8988T (cell line): Measurements from ENCODE around the gene CGB3.
"Not testable (repeated sequence)": the region's sequence is repeated elsewhere in the genome, so short reads cannot be mapped to it uniquely, and the experiment has no call there.

Experiments used
- DNase-seq: peaks from one replicate; pipeline ENCODE4 v3.0.0; 2011

CGB3 gene

GRCh38 chr19:49042177-49042576 is 18.0 kb upstream of the CGB3 start:
- no peak for DNase-seq

GRCh38 chr19:49039736-49040135 is 15.6 kb upstream of the CGB3 start:
- DNase-seq: not testable (repeated sequence)

GRCh38 chr19:49038557-49039276 is 14.6 kb upstream of the CGB3 start:
- not testable (repeated sequence) for DNase-seq

DNA sequence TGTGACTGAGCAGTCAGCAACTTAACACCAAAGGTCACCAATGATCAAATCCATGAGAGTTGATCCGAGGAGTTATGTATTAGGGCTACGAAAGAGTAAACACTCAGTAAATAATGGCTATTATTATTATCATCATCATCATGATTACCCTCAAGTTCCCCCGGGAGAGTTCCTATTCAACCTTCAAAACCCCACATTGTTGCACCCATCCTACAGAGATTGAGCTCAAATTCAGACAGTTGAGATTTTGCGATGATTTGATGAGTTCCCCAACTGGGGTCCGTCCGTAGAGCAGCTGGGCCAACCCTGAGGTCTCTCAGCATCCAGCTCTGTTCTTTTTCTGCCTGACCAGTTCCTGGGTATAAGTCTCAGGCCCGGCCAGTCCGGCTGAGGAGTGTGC is 14.0 kb upstream of the CGB3 start:
- DNase-seq: not testable (repeated sequence)

- DNase-seq: not testable (repeated sequence)
Observed at GRCh38 chr19:49036815-49037214, 12.7 kb upstream of the CGB3 start, which contains the start of gene CGB1. Gene CGB1, minus strand, starts transcription at chr19:49036895. Its CDS starts 184 bp downstream, at chr19:49036711.

DNA sequence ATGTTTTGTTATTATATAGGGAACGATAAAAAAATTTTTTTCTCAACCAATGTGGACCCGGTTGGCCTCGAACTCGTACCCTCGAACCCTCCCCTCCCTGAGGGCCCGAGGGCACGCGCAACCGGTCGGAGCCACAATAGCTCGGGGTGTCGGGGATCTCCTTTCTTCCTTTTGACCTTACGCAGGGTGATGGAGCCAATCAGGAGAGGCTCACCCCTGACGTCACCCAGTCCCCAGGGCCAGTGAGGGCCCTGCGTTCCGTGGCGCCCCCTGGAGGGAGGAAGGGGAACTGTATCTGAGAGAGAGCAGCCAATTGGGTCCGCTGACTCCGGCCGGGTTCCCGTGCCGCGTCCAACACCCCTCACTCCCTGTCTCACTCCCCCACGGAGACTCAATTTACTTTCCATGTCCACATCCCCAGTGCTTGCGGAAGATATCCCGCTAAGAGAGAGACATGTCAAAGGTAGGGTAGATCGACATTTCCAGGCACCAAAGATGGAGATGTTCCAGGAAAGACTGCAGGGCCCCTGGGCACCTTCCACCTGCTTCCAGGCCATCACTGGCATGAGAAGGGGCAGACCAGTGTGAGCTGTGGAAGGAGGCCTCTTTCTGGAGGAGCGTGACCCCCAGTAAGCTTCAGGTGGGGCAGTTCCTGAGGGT is 7.6 kb upstream of the CGB3 start, which contains the start of gene CGB2:
Gene CGB2 (plus strand): TSS at position 249 of the 660 bp plus-strand sequence. CDS start 206 bp downstream, at position 455.
- not testable (repeated sequence) for DNase-seq

DNA sequence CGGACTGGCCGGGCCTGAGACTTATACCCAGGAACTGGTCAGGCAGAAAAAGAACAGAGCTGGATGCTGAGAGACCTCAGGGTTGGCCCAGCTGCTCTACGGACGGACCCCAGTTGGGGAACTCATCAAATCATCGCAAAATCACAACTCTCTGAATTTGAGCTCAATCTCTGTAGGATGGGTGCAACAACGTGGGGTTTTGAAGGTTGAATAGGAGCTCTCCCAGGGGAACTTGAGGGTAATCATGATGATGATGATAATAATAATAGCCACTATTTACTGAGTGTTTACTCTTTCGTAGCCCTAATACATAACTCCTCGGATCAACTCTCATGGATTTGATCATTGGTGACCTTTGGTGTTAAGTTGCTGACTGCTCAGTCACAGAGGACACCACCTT is 6.2 kb upstream of the CGB3 start:
- DNase-seq: not testable (repeated sequence)

DNA sequence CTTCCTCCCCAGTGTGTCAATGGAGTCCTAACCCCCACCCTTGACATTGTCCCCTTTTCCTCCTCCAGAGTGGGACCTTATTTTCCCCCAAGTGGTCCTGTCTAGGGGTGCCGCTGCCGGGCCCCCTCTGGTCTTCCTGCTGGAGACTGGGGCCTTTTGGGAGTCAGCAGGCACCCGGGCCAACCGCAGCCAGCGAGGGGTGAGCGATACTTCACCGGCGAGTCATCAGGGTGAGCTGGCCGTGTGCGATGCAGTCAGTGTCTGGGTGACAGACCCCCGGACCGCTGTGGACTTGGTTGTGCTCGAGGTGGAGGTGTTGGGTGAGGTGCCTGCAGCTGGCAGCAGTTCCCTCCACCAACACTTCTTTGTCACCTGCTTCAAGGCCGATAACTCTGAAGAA is 5.6 kb upstream of the CGB3 start:
- DNase-seq: not testable (repeated sequence)

- DNase-seq: not testable (repeated sequence)
Observed at GRCh38 chr19:49028686-49029085, 4.6 kb upstream of the CGB3 start.

DNA sequence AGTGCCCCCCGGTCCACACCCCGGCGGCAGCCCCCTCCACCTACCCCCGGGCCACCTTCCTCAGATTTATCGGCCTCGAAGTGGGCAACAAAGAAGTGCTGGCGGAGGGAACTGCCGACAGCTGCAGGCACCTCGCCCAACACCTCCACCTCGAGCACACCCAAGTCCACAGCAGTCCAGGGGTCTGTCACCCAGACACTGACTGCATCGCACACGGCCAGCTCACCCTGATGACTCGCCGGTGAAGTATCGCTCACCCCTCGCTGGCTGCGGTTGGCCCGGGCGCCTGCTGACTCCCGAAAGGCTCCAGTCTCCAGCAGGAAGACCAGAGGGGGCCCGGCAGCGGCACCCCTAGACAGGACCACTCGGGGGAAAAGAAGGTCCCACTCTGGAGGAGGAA is 1.5 kb upstream of the CGB3 start:
- not testable (repeated sequence) for DNase-seq

DNA sequence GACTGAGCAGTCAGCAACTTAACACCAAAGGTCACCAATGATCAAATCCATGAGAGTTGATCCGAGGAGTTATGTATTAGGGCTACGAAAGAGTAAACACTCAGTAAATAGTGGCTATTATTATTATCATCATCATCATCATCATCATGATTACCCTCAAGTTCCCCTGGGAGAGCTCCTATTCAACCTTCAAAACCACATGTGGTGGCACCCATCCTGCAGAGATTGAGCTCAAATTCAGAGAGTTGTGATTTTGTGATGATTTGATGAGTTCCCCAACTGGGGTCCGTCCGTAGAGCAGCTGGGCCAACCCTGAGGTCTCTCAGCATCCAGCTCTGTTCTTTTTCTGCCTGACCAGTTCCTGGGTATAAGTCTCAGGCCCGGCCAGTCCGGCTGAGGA is 955 bp upstream of the CGB3 start:
- not testable (repeated sequence) for DNase-seq

DNA sequence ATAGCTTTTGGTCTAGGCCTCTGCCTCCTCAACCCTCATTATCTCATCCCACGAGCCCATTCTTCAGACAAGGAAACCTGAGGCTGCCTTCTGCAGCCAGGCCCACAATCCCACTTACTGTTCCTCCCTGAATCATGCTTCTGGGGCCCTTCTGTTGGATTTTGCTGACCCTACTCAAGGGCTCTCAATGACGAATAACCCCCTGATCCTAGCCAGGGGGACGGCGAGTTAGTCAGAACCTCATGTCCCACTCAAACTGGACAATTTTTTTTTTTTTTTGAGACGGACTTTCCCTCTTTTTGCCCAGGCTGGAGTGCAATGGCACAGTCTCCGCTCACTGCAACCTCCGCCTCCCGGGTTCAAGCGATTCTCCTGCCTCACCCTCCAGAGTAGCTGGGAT is 2.0 kb downstream of the CGB3 start:
- DNase-seq: no peak

GRCh38 chr19:49020931-49021895 is 2.9 kb downstream of the CGB3 start:
- DNase-seq: no peak

DNA sequence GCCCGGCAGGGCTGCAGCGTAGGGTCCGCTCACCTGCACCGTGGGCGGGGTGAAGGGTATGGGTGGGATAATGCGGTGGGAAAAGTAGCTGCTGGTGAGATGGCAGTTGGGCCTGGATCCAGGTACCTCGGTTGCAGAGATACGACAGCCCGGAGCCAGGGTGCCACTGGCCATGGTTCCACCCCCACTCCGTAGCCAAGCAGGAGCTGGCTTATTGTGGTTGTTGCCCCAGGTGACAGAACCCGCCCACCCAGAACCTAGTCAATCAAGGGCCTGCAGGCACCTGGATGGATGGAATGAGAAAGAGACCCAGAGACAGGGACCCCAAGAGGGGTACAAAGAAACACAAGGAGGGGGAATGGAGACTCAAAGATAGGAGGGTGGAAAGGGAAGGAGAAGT is 3.8 kb downstream of the CGB3 start:
- DNase-seq: no peak

- DNase-seq: no peak
Observed at GRCh38 chr19:49019242-49019932, 4.7 kb downstream of the CGB3 start.

DNA sequence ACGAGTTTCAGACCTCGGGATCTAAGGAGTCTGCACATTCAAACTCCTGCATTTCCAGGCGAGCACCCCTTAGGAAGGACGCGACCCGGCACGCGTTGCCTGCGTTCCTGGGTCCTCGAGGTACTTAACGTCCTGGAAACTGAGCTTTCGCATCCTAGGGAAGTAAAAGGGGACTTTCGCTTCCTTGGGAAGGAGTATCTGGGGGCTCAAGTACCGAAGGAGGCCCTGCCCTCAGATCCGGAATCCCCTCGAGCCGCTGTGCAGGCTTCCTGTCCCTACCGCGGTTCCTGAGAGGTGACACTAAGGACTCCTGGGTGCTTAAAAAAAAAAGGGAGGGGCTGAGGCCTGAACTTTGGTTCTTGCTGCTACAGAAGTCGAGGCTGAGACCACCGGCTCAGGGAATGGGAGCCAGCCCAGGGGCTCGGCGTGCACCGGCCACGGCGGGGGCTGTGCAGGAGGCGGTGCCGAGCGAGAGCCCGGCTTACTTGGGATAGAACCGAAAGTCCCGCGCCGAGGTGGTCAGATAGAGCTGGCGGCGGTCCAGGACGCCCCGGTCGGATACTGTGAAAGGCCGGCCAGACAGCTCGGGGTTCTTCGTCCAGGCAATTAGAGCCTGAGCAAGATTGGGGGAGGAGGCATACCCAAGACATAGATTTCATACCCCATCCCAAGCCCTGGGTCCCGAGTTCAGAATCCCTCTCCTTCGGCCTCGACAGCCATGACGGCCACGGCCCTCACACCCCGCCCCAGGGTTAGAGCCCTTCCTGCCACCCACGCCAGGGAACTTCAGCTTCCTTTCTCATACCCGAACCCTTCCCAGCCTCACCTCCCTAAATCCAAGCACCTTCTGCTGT is 5.5 kb downstream of the CGB3 start:
- DNase-seq: not testable (repeated sequence)

DNA sequence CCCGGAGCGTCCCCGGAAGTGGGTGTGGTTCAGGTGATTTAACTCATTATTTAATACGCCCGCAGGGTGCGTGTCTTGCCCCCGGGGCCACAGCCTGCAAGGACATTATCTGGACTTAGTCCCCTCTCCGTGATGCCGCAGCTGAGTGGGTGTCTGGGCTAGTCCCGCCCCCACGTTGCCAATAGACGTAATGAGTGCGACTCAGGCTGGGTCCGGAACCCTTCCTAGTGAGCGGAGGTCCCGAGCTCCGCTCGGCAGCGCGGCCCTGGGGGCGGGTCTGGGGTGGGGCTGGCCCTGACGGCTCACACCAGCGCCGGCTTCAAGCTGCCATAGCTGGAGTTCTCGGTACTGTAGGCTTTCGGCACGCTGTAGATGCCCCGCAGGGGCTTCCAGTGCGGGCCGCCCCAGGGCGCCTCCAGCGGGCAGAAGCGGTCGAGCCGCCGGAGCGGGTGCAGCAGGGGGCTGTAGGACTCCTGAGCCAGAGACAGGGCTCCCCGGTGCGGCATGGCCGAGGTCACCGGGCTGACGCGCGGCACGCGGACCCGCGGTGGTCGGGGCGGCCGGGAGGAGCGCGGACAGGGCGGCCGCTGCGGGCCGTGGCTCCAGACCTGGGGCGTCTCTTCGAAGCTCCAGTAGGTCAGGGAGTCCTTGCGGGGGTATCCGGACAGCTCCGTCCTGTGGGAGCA is 6.3 kb downstream of the CGB3 start:
- DNase-seq: no peak

DNA sequence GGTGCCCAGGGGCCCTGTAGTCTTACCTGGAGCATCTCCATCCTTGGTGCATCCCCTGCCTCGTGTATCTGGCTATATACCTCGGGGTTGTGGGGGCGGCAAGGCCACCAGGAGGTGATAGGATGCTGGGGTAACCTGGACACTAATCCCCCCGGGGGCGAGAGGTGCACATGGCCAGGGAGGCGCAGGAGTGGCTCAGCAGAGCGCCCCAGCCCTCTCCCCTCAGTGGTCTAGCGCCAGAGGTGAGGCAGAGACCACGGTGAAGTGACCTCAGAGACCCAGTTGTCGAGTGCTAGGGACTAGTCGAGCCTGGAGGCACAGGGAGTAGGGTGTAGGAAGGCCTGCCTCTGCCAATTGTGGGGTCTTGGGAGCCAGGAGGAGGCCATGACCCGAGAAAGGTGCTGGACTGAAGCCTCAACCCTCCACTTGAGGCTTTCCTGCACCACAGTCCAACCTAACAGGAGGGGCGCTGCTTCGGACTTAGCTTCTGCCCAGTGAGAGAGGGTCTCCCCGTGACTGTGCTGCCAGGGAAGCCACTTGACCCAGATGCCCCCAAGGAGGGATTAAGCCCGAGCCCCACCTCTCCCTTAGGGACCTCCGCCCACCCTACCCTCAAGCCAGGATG is 7.0 kb downstream of the CGB3 start, which contains the start of gene LHB:
Gene LHB (minus strand): TSS at position 51 of the 625 bp plus-strand sequence. CDS start 10 bp downstream, at position 41.
- DNase-seq: no peak

GRCh38 chr19:49016067-49016839 is 7.9 kb downstream of the CGB3 start:
- DNase-seq: no peak
